IMR-90 (cell line): ENCODE measurements around the gene BNIP2. TPM values are rescaled to one million over a fixed set of nuclear protein-coding genes. Genes with fewer than 3 reads are reported as not detected.

Experiments
- ATAC-seq: fragments of 200-7000 bp; cut with Tn5 transposase; 2 replicates; pipeline ENCODE4 v1.9.1; 2020; ENCODE audit warnings: low read depth, mild to moderate bottlenecking, moderate library complexity
- BruUV-seq: library from RNA; stranded (reverse); fragments of 400-500 nt; replicated peaks from 2 replicates; lab custom pipeline; 2021; lab: Mats Ljungman, UMichigan
- CTCF ChIA-PET: fragments of 300-600 bp; formaldehyde crosslinking; extraction: SDS; loops from one replicate; lab custom pipeline; 2021; ENCODE audit warnings: antibody characterized with exemption; lab: Yijun Ruan, JAX
- POLR2A ChIA-PET: fragments of 300-600 bp; sonication (Branson Sonifier 250); formaldehyde crosslinking; loops from one replicate; lab custom pipeline; 2022; ENCODE audit warnings: antibody characterized with exemption; ENCODE audit not compliant: unreplicated experiment; lab: Charles Lee
- DNase-seq: peaks from one replicate; pipeline ENCODE4 v3.0.0; 2013
- H2AFZ ChIP-seq: replicated peaks from 2 replicates; pipeline ENCODE3; 2013; ENCODE audit warnings: low read length, mild to moderate bottlenecking; ENCODE audit not compliant: poor library complexity
- H2AK5ac ChIP-seq: 2 replicates; pipeline ENCODE4 v1.6.1; 2013; ENCODE audit warnings: low read depth, low read length, inconsistent platforms
- H2AK9ac ChIP-seq: replicated peaks from 2 replicates; pipeline ENCODE3; 2013; ENCODE audit warnings: mild to moderate bottlenecking, low read depth, low read length, moderate library complexity; ENCODE audit not compliant: poor library complexity
- H2BK120ac ChIP-seq: 2 replicates; pipeline ENCODE4 v1.6.1; 2013; ENCODE audit warnings: low read depth, low read length, inconsistent platforms
- H2BK15ac ChIP-seq: 3 replicates; pipeline ENCODE4 v1.6.1; 2013; ENCODE audit warnings: low read depth, low read length, inconsistent platforms
- H2BK20ac ChIP-seq: 2 replicates; pipeline ENCODE4 v1.6.1; 2013; ENCODE audit warnings: low read depth, mild to moderate bottlenecking, inconsistent platforms, low read length, moderate library complexity
- H2BK5ac ChIP-seq: 2 replicates; pipeline ENCODE4 v1.6.1; 2013; ENCODE audit warnings: mild to moderate bottlenecking, low read depth, low read length, inconsistent platforms; ENCODE audit not compliant: poor library complexity, severe bottlenecking
- H3K14ac ChIP-seq: replicated peaks from 2 replicates; pipeline ENCODE4 v1.6.1; 2013; ENCODE audit warnings: low read depth, low read length, inconsistent platforms
- H3K18ac ChIP-seq: 2 replicates; pipeline ENCODE4 v1.6.1; 2013; ENCODE audit warnings: low read depth, low read length, control low read depth
- H3K23ac ChIP-seq: 2 replicates; pipeline ENCODE4 v1.6.1; 2013; ENCODE audit warnings: low read depth, low read length, inconsistent platforms
- H3K27ac ChIP-seq: 2 replicates; pipeline ENCODE4 v1.5.1; 2013; ENCODE audit warnings: mild to moderate bottlenecking, control low read depth, low read length; ENCODE audit not compliant: insufficient read depth
- H3K27me3 ChIP-seq: 2 replicates; pipeline ENCODE4 v1.6.1; 2013; ENCODE audit warnings: low read length; ENCODE audit not compliant: control insufficient read depth, insufficient read depth
- H3K36me3 ChIP-seq: 2 replicates; pipeline ENCODE4 v1.6.1; 2013; ENCODE audit warnings: low read length, mixed read lengths; ENCODE audit not compliant: control insufficient read depth, insufficient read depth
- H3K4ac ChIP-seq: 2 replicates; pipeline ENCODE4 v1.6.1; 2013; ENCODE audit warnings: low read depth, low read length, inconsistent platforms
- H3K4me1 ChIP-seq: 2 replicates; pipeline ENCODE4 v1.6.1; 2013; ENCODE audit warnings: low read length, mixed read lengths; ENCODE audit not compliant: control insufficient read depth, insufficient read depth
- H3K4me2 ChIP-seq: 2 replicates; pipeline ENCODE4 v1.6.1; 2013; ENCODE audit warnings: low read depth, mild to moderate bottlenecking, control low read depth, low read length, moderate library complexity
- H3K4me3 ChIP-seq: 2 replicates; pipeline ENCODE4 v1.5.1; 2013; ENCODE audit warnings: low read depth, mild to moderate bottlenecking, control low read depth, low read length, moderate library complexity; ENCODE audit not compliant: insufficient read depth
- H3K56ac ChIP-seq: 2 replicates; pipeline ENCODE4 v1.6.1; 2013; ENCODE audit warnings: low read length, inconsistent platforms; ENCODE audit not compliant: insufficient read depth; ENCODE audit errors: extremely low read depth
- H3K79me1 ChIP-seq, 2 experiments: 2 replicates each; pipeline ENCODE4 v1.6.1; 2013; ENCODE audit warnings: low read length in 2 of 2, inconsistent platforms in 1 of 2, low read depth in 1 of 2
- H3K9ac ChIP-seq: 2 replicates; pipeline ENCODE4 v1.6.1; 2013; ENCODE audit warnings: low read depth, low read length, control low read depth
- H3K9me1 ChIP-seq: 2 replicates; pipeline ENCODE4 v1.6.1; 2013; ENCODE audit warnings: low read length, inconsistent platforms; ENCODE audit not compliant: insufficient read depth
- H3K9me3 ChIP-seq: 2 replicates; pipeline ENCODE4 v1.6.1; 2013; ENCODE audit warnings: low read length; ENCODE audit not compliant: control insufficient read depth, insufficient read depth
- H4K20me1 ChIP-seq: 2 replicates; pipeline ENCODE4 v1.6.1; 2013; ENCODE audit warnings: low read length, inconsistent platforms; ENCODE audit not compliant: insufficient read depth
- H4K5ac ChIP-seq: 2 replicates; pipeline ENCODE4 v1.6.1; 2013; ENCODE audit warnings: mild to moderate bottlenecking, low read depth, low read length, control low read depth
- H4K8ac ChIP-seq, 2 experiments: 2 replicates each; pipeline ENCODE4 v1.6.1; 2013; ENCODE audit warnings: low read depth in 2 of 2, low read length in 2 of 2, control low read depth in 1 of 2, inconsistent platforms in 1 of 2
- H4K91ac ChIP-seq: 2 replicates; pipeline ENCODE4 v1.6.1; 2013; ENCODE audit warnings: low read depth, low read length, inconsistent platforms; ENCODE audit not compliant: insufficient read depth
- BHLHE40 ChIP-seq: fragments of 150-350 bp; IDR thresholded peaks from 2 replicates; pipeline ENCODE4 v1.6.1; 2016; ENCODE audit warnings: mild to moderate bottlenecking, low read depth, low read length
- CEBPB ChIP-seq: IDR thresholded peaks from 2 replicates; pipeline ENCODE4 v1.6.1; 2012; ENCODE audit warnings: low read depth, low read length, improper control_type of control experiment
- CHD1 ChIP-seq: IDR thresholded peaks from 2 replicates; pipeline ENCODE4 v1.6.1; 2012; ENCODE audit warnings: low read depth, low read length, improper control_type of control experiment
- CTCF ChIP-seq: conservative IDR thresholded peaks from 2 replicates; pipeline ENCODE4 v1.5.1; 2012; ENCODE audit warnings: mild to moderate bottlenecking, low read depth, low read length, improper control_type of control experiment
- ELK1 ChIP-seq: fragments of 150-350 bp; IDR thresholded peaks from 2 replicates; pipeline ENCODE4 v1.6.1; 2016; ENCODE audit warnings: low read depth, mild to moderate bottlenecking, low read length, moderate library complexity, borderline replicate concordance
- FOS ChIP-seq: fragments of 150-350 bp; IDR thresholded peaks from 2 replicates; pipeline ENCODE4 v1.6.1; 2016; ENCODE audit warnings: low read depth, low read length
- MAFK ChIP-seq: IDR thresholded peaks from 2 replicates; pipeline ENCODE4 v1.6.1; 2012; ENCODE audit warnings: low read depth, low read length, improper control_type of control experiment
- MAZ ChIP-seq: IDR thresholded peaks from 2 replicates; pipeline ENCODE4 v1.6.1; 2012; ENCODE audit warnings: low read depth, mild to moderate bottlenecking, low read length, improper control_type of control experiment, moderate library complexity, borderline replicate concordance
- MXI1 ChIP-seq: IDR thresholded peaks from 2 replicates; pipeline ENCODE4 v1.6.1; 2012; ENCODE audit warnings: low read depth, mild to moderate bottlenecking, low read length, moderate library complexity, borderline replicate concordance
- NFE2L2 ChIP-seq: fragments of 150-350 bp; IDR thresholded peaks from 2 replicates; pipeline ENCODE4 v1.6.1; 2016; ENCODE audit warnings: low read depth, mild to moderate bottlenecking, low read length
- POLR2A ChIP-seq: IDR thresholded peaks from 2 replicates; pipeline ENCODE4 v1.6.1; 2012; ENCODE audit warnings: mild to moderate bottlenecking, low read depth, low read length
- RAD21 ChIP-seq: IDR thresholded peaks from 2 replicates; pipeline ENCODE4 v1.6.1; 2012; ENCODE audit warnings: low read length, improper control_type of control experiment
- RCOR1 ChIP-seq: IDR thresholded peaks from 2 replicates; pipeline ENCODE4 v1.6.1; 2012; ENCODE audit warnings: mild to moderate bottlenecking, low read length, improper control_type of control experiment; ENCODE audit not compliant: insufficient replicate concordance
- RFX5 ChIP-seq: IDR thresholded peaks from 2 replicates; pipeline ENCODE4 v1.8.0; 2012; ENCODE audit warnings: low read depth, mild to moderate bottlenecking, low read length, moderate library complexity
- SMC3 ChIP-seq: fragments of 150-350 bp; IDR thresholded peaks from 2 replicates; pipeline ENCODE4 v1.6.1; 2016; ENCODE audit warnings: low read depth, mild to moderate bottlenecking, antibody characterized with exemption, low read length, moderate library complexity
- USF2 ChIP-seq: fragments of 150-350 bp; IDR thresholded peaks from 2 replicates; pipeline ENCODE4 v1.6.1; 2017; ENCODE audit warnings: mild to moderate bottlenecking, antibody characterized with exemption, low read length, low read depth
- WGBS, 2 experiments: methylation state at CpG; one replicate each; pipeline versions ENCODE4 v1.1.5 to v1.1.7; 2013; ENCODE audit warnings: missing lambda C conversion rate in 2 of 2; ENCODE audit not compliant: insufficient read length in 1 of 2; ENCODE audit errors: extremely low coverage in 2 of 2; 5-methylcytosine and 5-hydroxymethylcytosine counted together
- dilution Hi-C: fragments of 300-500 bp; cut with HindIII; formaldehyde crosslinking; loops from one replicate; pipeline ENCODE4 v1.14.3; 2018; ENCODE audit warnings: low sequenced_read_pairs; ENCODE audit not compliant: unreplicated experiment
- in situ Hi-C: fragments of 300-500 bp; cut with MboI; formaldehyde crosslinking; loops from 3 replicates; pipeline ENCODE4 v1.14.3; 2019; ENCODE audit warnings: low sequenced_read_pairs, inconsistent platforms, mixed read lengths
- intact Hi-C: fragments of 100-400 bp; cut with micrococcal nuclease; formaldehyde crosslinking; loops from 2 replicates; pipeline ENCODE4 v1.10.0; 2022
- polyA plus RNA-seq, 3 experiments: library from polyadenylated mRNA; depleted of rRNA; stranded (reverse); fragments of >200 nt; gene quantifications; 2 replicates each; pipeline ENCODE4 v1.2.3, GENCODE V29; 2012; ENCODE audit warnings: low replicate concordance in 1 of 3
- total RNA-seq: library from RNA; depleted of rRNA; stranded (reverse); fragments of >200 nt; gene quantifications from 2 replicates; pipeline ENCODE4 v1.2.3, GENCODE V29; 2012

BNIP2 gene
- total and polyA plus RNA-seq, 2 of the 4 experiments (the other 2 are of a cell fraction), result 36.9 to 47.3 TPM

GRCh38 chr15:59676565-59676964 is 12.6 kb downstream of the BNIP2 start:
- POLR2A ChIA-PET, result no interaction called here

More at GRCh38 chr15:59676565-59676964, 12.6 kb downstream of the BNIP2 start:
- H4K20me1 ChIP-seq, result no peaks in the 10 kb centered on the region; the same call in 1 of the 2 replicates
- in situ Hi-C loops, result loop anchor here (25.0 kb wide), 1 partner anchor 761 kb away; no protein-coding TSS in a partner anchor
- no peak overlapping the region for H2AK5ac ChIP-seq
- intact Hi-C loops, result no loop called here
- no peak overlapping the region for H3K56ac ChIP-seq
- peaks cover 49% of the 10 kb centered on the region for H3K36me3 ChIP-seq
- no peak overlapping the region for H2BK5ac ChIP-seq
- no peak overlapping the region for H4K5ac ChIP-seq
- 93% methylated on average over 11 of the region's 23 CpGs; no CpG with 5 or more reads in 1 of the 2 experiments for WGBS, 2 experiments
- no peak overlapping the region for H2AFZ ChIP-seq
- dilution Hi-C loops, result no loop called here
- no peak overlapping the region for H4K8ac ChIP-seq
- H3K4me1 ChIP-seq, result no peaks in the 10 kb centered on the region
- H3K9me3 ChIP-seq, result no peaks in the 10 kb centered on the region
- H4K91ac ChIP-seq, result no peak overlapping the region
- DNase-seq, result no peak
- no peak overlapping the region for H2BK120ac ChIP-seq
- H3K18ac ChIP-seq, result no peak overlapping the region
- BruUV-seq, result no TSS peak
- H3K4me3 ChIP-seq, result no peak overlapping the region
- ATAC-seq, result no peak
- no peak overlapping the region for H2BK20ac ChIP-seq
- H3K4ac ChIP-seq, result no peak overlapping the region
- TF ChIP-seq NFE2L2, result no peak
- no peak for TF ChIP-seq POLR2A
- no peak for TF ChIP-seq CHD1
- no peak for TF ChIP-seq RFX5
- TF ChIP-seq MAFK, result no peak
- no peak for TF ChIP-seq RCOR1
- TF ChIP-seq CTCF, result no peak
- no peak for TF ChIP-seq USF2
- no peak for TF ChIP-seq MXI1
- TF ChIP-seq ELK1, result no peak
- TF ChIP-seq CEBPB, result no peak
- TF ChIP-seq SMC3, result no peak
- TF ChIP-seq BHLHE40, result no peak
- TF ChIP-seq RAD21, result no peak
- TF ChIP-seq FOS, result no peak
- TF ChIP-seq MAZ, result no peak
- no peak overlapping the region for H3K27ac ChIP-seq
- no peak overlapping the region for H2BK15ac ChIP-seq
- H3K27me3 ChIP-seq, result no peaks in the 10 kb centered on the region
- CTCF ChIA-PET, result no interaction called here
- H3K9me1 ChIP-seq, result peaks cover 4% of the 10 kb centered on the region; the same call in 1 of the 2 replicates
- H3K79me1 ChIP-seq, result peaks cover 15 to 21% of the 10 kb centered on the region in 2 experiments
- H3K23ac ChIP-seq, result no peak overlapping the region
- no peak overlapping the region for H3K4me2 ChIP-seq
- no peak overlapping the region for H3K14ac ChIP-seq
- H2AK9ac ChIP-seq, result no peak overlapping the region
- no peak overlapping the region for H3K9ac ChIP-seq
